HepG2 (cell line): ENCODE results near the gene COG5. TPM values are rescaled to one million over a fixed set of nuclear protein-coding genes. Genes with fewer than 3 reads are reported as not detected.

Source experiments
- ATAC-seq: fragments of 200-7000 bp; cut with Tn5 transposase; 3 replicates; pipeline ENCODE4 v1.9.1; 2020; ENCODE audit warnings: mild to moderate bottlenecking, moderate library complexity
- BruUV-seq: library from RNA; stranded (reverse); fragments of 400-500 nt; replicated peaks from 2 replicates; lab custom pipeline; 2021; lab: Mats Ljungman, UMichigan
- CTCF ChIA-PET: fragments of 300-600 bp; formaldehyde crosslinking; extraction: SDS; loops from one replicate; lab custom pipeline; 2021; ENCODE audit warnings: low total read pairs, inconsistent platforms, low intra/inter-chr PET ratio; lab: Yijun Ruan, JAX
- POLR2A ChIA-PET: fragments of 350-600 bp; sonication (Branson Sonifier 250); formaldehyde crosslinking; loops from one replicate; lab custom pipeline; 2020; ENCODE audit warnings: antibody characterized with exemption, inconsistent platforms; lab: Yijun Ruan, JAX
- DNase-seq: peaks from one replicate; pipeline ENCODE4 v3.0.0-alpha.2; 2015; ENCODE audit warnings: low spot score
- FAIRE-seq: peaks from 3 replicates; lab custom pipeline; 2011; peaks lifted over from hg19 to GRCh38; lab: Jason Lieb, UNC
- H2AFZ ChIP-seq: one replicate; pipeline ENCODE4 v1.6.1; 2011; ENCODE audit warnings: low read length, inconsistent platforms
- H3K27ac ChIP-seq: fragments of 300-600 bp; 3 replicates; pipeline ENCODE4 v1.8.0; 2011; ENCODE audit warnings: mixed run types, mild to moderate bottlenecking, mixed read lengths, low read length, inconsistent platforms; ENCODE audit not compliant: insufficient read depth; ENCODE audit errors: extremely low read length
- H3K27me3 ChIP-seq, 2 experiments: fragments of 200-600 bp in 1 of 2; 2 replicates in 1 of 2; 3 replicates in 1 of 2; pipeline versions ENCODE4 v1.6.0 to v1.8.0; 2011; ENCODE audit warnings: low read length in 2 of 2, mild to moderate bottlenecking in 2 of 2, moderate library complexity in 2 of 2, inconsistent platforms in 1 of 2; ENCODE audit not compliant: insufficient read depth in 2 of 2, control insufficient read depth in 1 of 2
- H3K36me3 ChIP-seq, 2 experiments: fragments of 200-600 bp in 1 of 2; replicated peaks in 1 of 2; 2 replicates in 1 of 2; 3 replicates in 1 of 2; pipeline versions ENCODE4 v1.5.1 to v1.8.0; 2011; ENCODE audit warnings: low read length in 2 of 2, inconsistent platforms in 1 of 2; ENCODE audit not compliant: insufficient read depth in 2 of 2, control insufficient read depth in 1 of 2
- H3K4me1 ChIP-seq: 2 replicates; pipeline ENCODE4 v1.5.1; 2012; ENCODE audit warnings: low read length, inconsistent platforms; ENCODE audit not compliant: insufficient read depth
- H3K4me2 ChIP-seq: 2 replicates; pipeline ENCODE4 v1.6.0; 2011; ENCODE audit warnings: low read depth, low read length, inconsistent platforms
- H3K4me3 ChIP-seq, 3 experiments: fragments of 200-600 bp in 1 of 3; sonication (generic), shearing (Covaris generic) in 1 of 3; replicated peaks in 1 of 3; 2 replicates each; pipeline ENCODE4 v1.5.1; 2011 to 2016; ENCODE audit warnings: low read length in 3 of 3, inconsistent platforms in 2 of 3, low read depth in 2 of 3, mild to moderate bottlenecking in 2 of 3, control low read depth in 1 of 3, mixed read lengths in 1 of 3; ENCODE audit not compliant: insufficient read depth in 1 of 3
- H3K79me2 ChIP-seq: one replicate; pipeline ENCODE4 v1.6.1; 2011; ENCODE audit warnings: low read length, inconsistent platforms; ENCODE audit not compliant: insufficient read depth
- H3K9ac ChIP-seq: 2 replicates; pipeline ENCODE4 v1.6.0; 2011; ENCODE audit warnings: mild to moderate bottlenecking, low read depth, low read length, inconsistent platforms; ENCODE audit not compliant: insufficient read depth
- H3K9me3 ChIP-seq: 2 replicates; pipeline ENCODE4 v1.5.1; 2012; ENCODE audit warnings: mild to moderate bottlenecking, low read length
- H4K20me1 ChIP-seq: 2 replicates; pipeline ENCODE4 v1.6.0; 2011; ENCODE audit warnings: inconsistent platforms, mild to moderate bottlenecking, low read length, moderate library complexity; ENCODE audit not compliant: insufficient read depth
- ARHGAP35 ChIP-seq: sonication (generic); formaldehyde crosslinking; IDR thresholded peaks from 2 replicates; pipeline ENCODE4 v1.9.0; 2022; ENCODE audit warnings: mild to moderate bottlenecking, inconsistent platforms, moderate library complexity, missing genetic modification reagents, borderline replicate concordance
- KLF13 ChIP-seq: sonication (generic); formaldehyde crosslinking; IDR thresholded peaks from 2 replicates; pipeline ENCODE4 v1.4.0; 2020; ENCODE audit warnings: mild to moderate bottlenecking, missing genetic modification reagents
- KLF15 ChIP-seq: sonication (generic); formaldehyde crosslinking; IDR thresholded peaks from 2 replicates; pipeline ENCODE4 v1.8.1; 2023; ENCODE audit warnings: borderline replicate concordance, mild to moderate bottlenecking, inconsistent platforms, missing genetic modification reagents, mixed read lengths
- NR3C1 ChIP-seq: sonication (generic); formaldehyde crosslinking; IDR thresholded peaks from 2 replicates; pipeline ENCODE4 v1.4.0; 2020; ENCODE audit warnings: missing genetic modification reagents
- ZNF24 ChIP-seq: fragments of 450-650 bp; IDR thresholded peaks from 2 replicates; pipeline ENCODE4 v1.6.1; 2017; ENCODE audit warnings: antibody characterized with exemption, mild to moderate bottlenecking
- ZNF331 ChIP-seq: sonication (generic); formaldehyde crosslinking; IDR thresholded peaks from 2 replicates; pipeline ENCODE4 v1.4.0; 2020; ENCODE audit warnings: missing genetic modification reagents
- ZNF770 ChIP-seq: sonication (generic); formaldehyde crosslinking; IDR thresholded peaks from 2 replicates; pipeline ENCODE4 v1.5.0; 2020; ENCODE audit warnings: mild to moderate bottlenecking, missing genetic modification reagents
- WGBS: methylation state at CpG from one replicate; pipeline ENCODE4 v1.1.6; 2017; ENCODE audit warnings: low lambda C conversion rate; 5-methylcytosine and 5-hydroxymethylcytosine counted together
- in situ Hi-C: cut with HindIII; loops from 2 replicates; pipeline ENCODE4 v1.10.0; 2017; ENCODE audit warnings: low pct_unique_long_range_greater_than_20kb; ENCODE audit not compliant: extremely low pct_ligation_motif_present
- intact Hi-C: fragments of 100-400 bp; cut with micrococcal nuclease; formaldehyde crosslinking; loops from one replicate; pipeline ENCODE4 v1.10.0; 2022; ENCODE audit not compliant: unreplicated experiment
- polyA plus RNA-seq, 8 experiments: library from polyadenylated mRNA; depleted of rRNA in 3 of 8; stranded (reverse) in 7 of 8; unstranded in 1 of 8; fragments of >200 nt; fragmentation: Illumina TruSeq in 4 of 8; extraction: Trizol in 4 of 8; gene quantifications; 2 replicates each; pipeline versions ENCODE4 v1.2.1 to v1.2.3, GENCODE V29; 2011 to 2016; ENCODE audit warnings: low read depth in 4 of 8, missing spikeins in 1 of 8, mixed read lengths in 1 of 8; ENCODE audit not compliant: insufficient read depth in 1 of 8
- total RNA-seq, 5 experiments: library from RNA; depleted of rRNA; stranded (reverse); fragments of >200 nt; fragmentation: Illumina TruSeq; extraction: Trizol; gene quantifications; 2 replicates each; pipeline ENCODE4 v1.2.3, GENCODE V29; 2016; ENCODE audit warnings: low read depth in 1 of 5
- TF ChIP-seq, protein P1 (sequence below): sonication (generic); formaldehyde crosslinking; IDR thresholded peaks from 2 replicates; pipeline ENCODE4 v1.4.0; 2020; ENCODE audit warnings: missing genetic modification reagents, borderline replicate concordance
- TF ChIP-seq, protein P2 (sequence below): sonication (generic); formaldehyde crosslinking; IDR thresholded peaks from 2 replicates; pipeline ENCODE4 v1.5.0; 2020; ENCODE audit warnings: mild to moderate bottlenecking, missing genetic modification reagents

Gene COG5
- total and polyA plus RNA-seq, 2 of the 13 experiments (the other 11 are each of a cell fraction or from before 2014, with no cell fraction given), result 20.4 to 31.3 TPM

- Histone ChIP-seq H2AFZ (no peak overlapping the region), H3K4me1 (no peaks in the 10 kb centered on the region), H3K4me2 (no peak overlapping the region), H3K36me3 (peaks cover 0 to 4% of the 10 kb centered on the region in 2 experiments; a peak in 1 of 5 replicates), H4K20me1 (no peaks in the 10 kb centered on the region), H3K4me3 (no peak overlapping the region), H3K79me2 (no peaks in the 10 kb centered on the region), H3K9ac (no peak overlapping the region), H3K27me3 (no peaks in the 10 kb centered on the region)
- intact Hi-C loops (no loop called here), in situ Hi-C loops (no loop called here)
- ATAC-seq (no peak), FAIRE-seq (no peak)
- no TSS peak for BruUV-seq
- WGBS, result 100% methylated on average over 1 of the region's 1 CpG
- CTCF ChIA-PET, result no interaction called here
- TF ChIP-seq ZNF331 (CRISPR knock-in tag) (no peak), KLF15 (CRISPR knock-in tag) (no peak), ZNF770 (CRISPR knock-in tag) (no peak), KLF13 (CRISPR knock-in tag) (no peak), NR3C1 (CRISPR knock-in tag) (no peak), ZNF24 (no peak), ARHGAP35 (CRISPR knock-in tag) (no peak)
- TF ChIP-seq, protein P1, sequence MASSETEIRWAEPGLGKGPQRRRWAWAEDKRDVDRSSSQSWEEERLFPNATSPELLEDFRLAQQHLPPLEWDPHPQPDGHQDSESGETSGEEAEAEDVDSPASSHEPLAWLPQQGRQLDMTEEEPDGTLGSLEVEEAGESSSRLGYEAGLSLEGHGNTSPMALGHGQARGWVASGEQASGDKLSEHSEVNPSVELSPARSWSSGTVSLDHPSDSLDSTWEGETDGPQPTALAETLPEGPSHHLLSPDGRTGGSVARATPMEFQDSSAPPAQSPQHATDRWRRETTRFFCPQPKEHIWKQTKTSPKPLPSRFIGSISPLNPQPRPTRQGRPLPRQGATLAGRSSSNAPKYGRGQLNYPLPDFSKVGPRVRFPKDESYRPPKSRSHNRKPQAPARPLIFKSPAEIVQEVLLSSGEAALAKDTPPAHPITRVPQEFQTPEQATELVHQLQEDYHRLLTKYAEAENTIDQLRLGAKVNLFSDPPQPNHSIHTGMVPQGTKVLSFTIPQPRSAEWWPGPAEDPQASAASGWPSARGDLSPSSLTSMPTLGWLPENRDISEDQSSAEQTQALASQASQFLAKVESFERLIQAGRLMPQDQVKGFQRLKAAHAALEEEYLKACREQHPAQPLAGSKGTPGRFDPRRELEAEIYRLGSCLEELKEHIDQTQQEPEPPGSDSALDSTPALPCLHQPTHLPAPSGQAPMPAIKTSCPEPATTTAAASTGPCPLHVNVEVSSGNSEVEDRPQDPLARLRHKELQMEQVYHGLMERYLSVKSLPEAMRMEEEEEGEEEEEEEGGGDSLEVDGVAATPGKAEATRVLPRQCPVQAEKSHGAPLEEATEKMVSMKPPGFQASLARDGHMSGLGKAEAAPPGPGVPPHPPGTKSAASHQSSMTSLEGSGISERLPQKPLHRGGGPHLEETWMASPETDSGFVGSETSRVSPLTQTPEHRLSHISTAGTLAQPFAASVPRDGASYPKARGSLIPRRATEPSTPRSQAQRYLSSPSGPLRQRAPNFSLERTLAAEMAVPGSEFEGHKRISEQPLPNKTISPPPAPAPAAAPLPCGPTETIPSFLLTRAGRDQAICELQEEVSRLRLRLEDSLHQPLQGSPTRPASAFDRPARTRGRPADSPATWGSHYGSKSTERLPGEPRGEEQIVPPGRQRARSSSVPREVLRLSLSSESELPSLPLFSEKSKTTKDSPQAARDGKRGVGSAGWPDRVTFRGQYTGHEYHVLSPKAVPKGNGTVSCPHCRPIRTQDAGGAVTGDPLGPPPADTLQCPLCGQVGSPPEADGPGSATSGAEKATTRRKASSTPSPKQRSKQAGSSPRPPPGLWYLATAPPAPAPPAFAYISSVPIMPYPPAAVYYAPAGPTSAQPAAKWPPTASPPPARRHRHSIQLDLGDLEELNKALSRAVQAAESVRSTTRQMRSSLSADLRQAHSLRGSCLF (CRISPR knock-in tag), result no peak
- TF ChIP-seq, protein P2, sequence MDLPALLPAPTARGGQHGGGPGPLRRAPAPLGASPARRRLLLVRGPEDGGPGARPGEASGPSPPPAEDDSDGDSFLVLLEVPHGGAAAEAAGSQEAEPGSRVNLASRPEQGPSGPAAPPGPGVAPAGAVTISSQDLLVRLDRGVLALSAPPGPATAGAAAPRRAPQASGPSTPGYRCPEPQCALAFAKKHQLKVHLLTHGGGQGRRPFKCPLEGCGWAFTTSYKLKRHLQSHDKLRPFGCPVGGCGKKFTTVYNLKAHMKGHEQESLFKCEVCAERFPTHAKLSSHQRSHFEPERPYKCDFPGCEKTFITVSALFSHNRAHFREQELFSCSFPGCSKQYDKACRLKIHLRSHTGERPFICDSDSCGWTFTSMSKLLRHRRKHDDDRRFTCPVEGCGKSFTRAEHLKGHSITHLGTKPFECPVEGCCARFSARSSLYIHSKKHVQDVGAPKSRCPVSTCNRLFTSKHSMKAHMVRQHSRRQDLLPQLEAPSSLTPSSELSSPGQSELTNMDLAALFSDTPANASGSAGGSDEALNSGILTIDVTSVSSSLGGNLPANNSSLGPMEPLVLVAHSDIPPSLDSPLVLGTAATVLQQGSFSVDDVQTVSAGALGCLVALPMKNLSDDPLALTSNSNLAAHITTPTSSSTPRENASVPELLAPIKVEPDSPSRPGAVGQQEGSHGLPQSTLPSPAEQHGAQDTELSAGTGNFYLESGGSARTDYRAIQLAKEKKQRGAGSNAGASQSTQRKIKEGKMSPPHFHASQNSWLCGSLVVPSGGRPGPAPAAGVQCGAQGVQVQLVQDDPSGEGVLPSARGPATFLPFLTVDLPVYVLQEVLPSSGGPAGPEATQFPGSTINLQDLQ (CRISPR knock-in tag), result no peak
- TF ChIP-seq, all 625 proteins: peak for 0
- DNase-seq, result no peak
- POLR2A ChIA-PET, result no interaction called here
- H3K27ac ChIP-seq, result no peak overlapping the region
- H3K9me3 ChIP-seq, result no peaks in the 10 kb centered on the region
Measured at GRCh38 chr7:107322015-107322414, 241.7 kb downstream of the COG5 start.
